ENCODE data around the gene STK39.
"Not testable (repeated sequence)": the region's sequence is repeated elsewhere in the genome, so short reads cannot be mapped to it uniquely, and the experiment has no call there.

STK39 gene

DNA sequence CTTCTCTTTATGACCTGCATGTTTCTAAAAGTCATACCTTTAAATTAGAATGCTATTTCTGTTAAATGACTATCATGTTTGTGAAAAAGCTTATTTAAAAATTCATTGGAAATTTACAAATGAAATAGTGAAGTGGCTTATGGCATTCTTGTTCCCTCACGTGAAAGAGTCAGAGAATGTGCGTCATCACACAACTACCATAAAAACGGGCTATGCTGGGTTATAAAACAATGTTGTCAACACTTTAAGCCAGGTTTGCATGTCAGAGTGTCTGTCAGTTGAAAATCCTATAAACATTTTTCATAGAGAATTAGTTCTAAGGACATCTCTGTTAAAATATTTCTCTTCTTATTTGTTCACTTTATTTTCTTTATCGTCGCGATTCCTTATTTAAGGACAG is 42.5 kb upstream of the STK39 start:
- TF ChIP-seq, protein P1, sequence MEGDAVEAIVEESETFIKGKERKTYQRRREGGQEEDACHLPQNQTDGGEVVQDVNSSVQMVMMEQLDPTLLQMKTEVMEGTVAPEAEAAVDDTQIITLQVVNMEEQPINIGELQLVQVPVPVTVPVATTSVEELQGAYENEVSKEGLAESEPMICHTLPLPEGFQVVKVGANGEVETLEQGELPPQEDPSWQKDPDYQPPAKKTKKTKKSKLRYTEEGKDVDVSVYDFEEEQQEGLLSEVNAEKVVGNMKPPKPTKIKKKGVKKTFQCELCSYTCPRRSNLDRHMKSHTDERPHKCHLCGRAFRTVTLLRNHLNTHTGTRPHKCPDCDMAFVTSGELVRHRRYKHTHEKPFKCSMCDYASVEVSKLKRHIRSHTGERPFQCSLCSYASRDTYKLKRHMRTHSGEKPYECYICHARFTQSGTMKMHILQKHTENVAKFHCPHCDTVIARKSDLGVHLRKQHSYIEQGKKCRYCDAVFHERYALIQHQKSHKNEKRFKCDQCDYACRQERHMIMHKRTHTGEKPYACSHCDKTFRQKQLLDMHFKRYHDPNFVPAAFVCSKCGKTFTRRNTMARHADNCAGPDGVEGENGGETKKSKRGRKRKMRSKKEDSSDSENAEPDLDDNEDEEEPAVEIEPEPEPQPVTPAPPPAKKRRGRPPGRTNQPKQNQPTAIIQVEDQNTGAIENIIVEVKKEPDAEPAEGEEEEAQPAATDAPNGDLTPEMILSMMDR (IDR thresholded peaks at IDR 0.05; ENCODE audit: unreplicated experiment in 3 of 3), result no peak
- Mint-ChIP-seq H3K4me1 (peaks cover 6% of the 10 kb centered on the region), H3K9me3 (no peaks in the 10 kb centered on the region), H3K4me3 (no peak overlapping the region), H3K27me3 (ENCODE audit: low read depth) (peaks cover 4% of the 10 kb centered on the region), H3K36me3 (ENCODE audit: low read depth) (no peaks in the 10 kb centered on the region), H3K27ac (no peak overlapping the region)

DNA sequence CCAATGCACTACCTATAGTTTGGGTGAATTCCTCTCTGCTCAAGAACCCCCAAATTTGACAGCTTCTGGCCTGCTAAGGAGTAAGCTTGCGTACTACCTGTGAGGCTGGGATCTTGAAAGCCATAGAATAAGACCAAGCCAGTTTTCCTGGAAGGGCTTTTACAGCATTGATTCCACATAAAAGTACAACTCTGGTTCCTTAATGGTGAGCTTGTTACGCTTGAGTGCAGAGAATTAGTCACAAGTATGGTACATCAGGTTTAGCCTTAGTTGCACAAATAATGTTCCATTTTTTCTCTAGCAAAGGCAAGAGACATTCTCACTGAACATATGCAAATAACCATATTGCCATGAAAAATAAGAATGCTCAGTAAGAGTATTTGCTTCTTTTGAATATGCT is 39.1 kb upstream of the STK39 start:
- Mint-ChIP-seq H3K4me1 (no peaks in the 10 kb centered on the region), H3K27me3 (ENCODE audit: low read depth) (no peaks in the 10 kb centered on the region), H3K27ac (no peak overlapping the region), H3K4me3 (no peak overlapping the region), H3K36me3 (ENCODE audit: low read depth) (no peaks in the 10 kb centered on the region), H3K9me3 (no peaks in the 10 kb centered on the region)
- TF ChIP-seq, protein P1 (IDR thresholded peaks at IDR 0.05; ENCODE audit: unreplicated experiment in 3 of 3), result no peak

DNA sequence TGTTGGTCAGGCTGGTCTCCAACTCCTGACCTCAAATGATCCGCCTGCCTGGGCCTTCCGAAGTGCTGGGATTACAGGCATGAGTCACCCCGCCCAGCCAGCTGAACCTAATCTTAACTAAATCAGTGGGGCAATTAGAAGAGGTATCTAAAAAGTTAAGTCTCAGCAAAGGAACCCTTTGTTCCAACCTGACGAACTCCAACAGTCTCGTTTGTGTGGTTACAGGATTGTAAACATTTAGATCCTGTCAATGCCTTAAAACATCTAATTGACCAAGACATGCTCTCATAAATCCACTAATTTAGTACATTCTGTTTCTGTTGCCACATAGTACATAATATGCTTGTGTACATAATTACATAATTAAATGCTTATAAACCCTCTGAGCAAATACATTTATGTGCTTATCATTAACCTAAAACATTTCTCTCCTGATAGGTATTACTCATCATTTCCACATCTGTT is 31.1 kb upstream of the STK39 start:
- H3K4me1 Mint-ChIP-seq, result no peaks in the 10 kb centered on the region
- TF ChIP-seq, protein P1 (IDR thresholded peaks at IDR 0.05; ENCODE audit: unreplicated experiment in 3 of 3), result no peak
- H3K9me3 Mint-ChIP-seq, result no peaks in the 10 kb centered on the region
- H3K27ac Mint-ChIP-seq, result no peak overlapping the region
- no peaks in the 10 kb centered on the region for H3K27me3 Mint-ChIP-seq (ENCODE audit: low read depth)
- no peak overlapping the region for H3K4me3 Mint-ChIP-seq
- H3K36me3 Mint-ChIP-seq (ENCODE audit: low read depth), result no peaks in the 10 kb centered on the region

DNA sequence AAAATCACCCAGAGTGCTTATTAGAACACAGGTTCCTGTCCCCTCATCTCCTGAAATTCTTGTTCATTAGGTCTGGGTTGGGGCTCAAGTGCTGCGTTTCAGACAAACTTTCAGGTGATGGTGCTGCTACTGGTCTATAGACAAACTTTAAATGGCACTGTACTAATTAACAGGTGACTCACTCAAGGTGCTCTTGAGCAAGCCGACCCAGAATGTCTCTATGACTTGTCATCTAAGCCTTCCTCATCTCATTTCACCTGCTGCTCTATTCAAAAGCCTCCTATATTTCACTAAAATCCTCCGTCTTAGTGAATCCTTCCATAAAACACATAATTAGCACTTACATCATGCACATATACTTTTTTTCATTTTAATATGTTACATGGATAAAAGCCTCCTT is 29.9 kb upstream of the STK39 start:
- Mint-ChIP-seq H3K27me3 (ENCODE audit: low read depth) (no peaks in the 10 kb centered on the region), H3K9me3 (no peaks in the 10 kb centered on the region)

DNA sequence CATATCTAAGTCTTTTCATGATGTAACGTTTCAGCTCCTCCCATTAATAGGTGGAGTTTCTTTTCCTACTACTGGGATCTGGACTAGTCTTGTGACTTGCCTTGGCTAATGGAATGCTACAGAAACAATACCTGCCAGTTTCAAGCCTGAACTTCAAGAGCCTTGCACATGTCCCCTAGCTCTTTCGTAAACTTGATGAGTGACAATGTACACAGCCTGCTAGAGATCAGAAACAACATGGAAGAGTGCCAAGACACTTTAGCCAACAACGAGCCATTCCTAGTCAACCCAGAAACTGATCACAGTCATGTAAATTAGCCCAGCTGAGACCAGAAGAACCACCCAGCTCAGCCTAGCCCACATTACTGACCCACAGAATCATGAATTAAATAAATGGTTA is 24.8 kb upstream of the STK39 start:
- peaks cover 10% of the 10 kb centered on the region for H3K4me1 Mint-ChIP-seq
- no peak overlapping the region for H3K27ac Mint-ChIP-seq
- TF ChIP-seq, protein P1 (IDR thresholded peaks at IDR 0.05; ENCODE audit: unreplicated experiment in 3 of 3), result no peak
- peaks cover 2% of the 10 kb centered on the region for H3K9me3 Mint-ChIP-seq
- peaks cover 3% of the 10 kb centered on the region for H3K27me3 Mint-ChIP-seq (ENCODE audit: low read depth)
- no peak overlapping the region for H3K4me3 Mint-ChIP-seq
- no peaks in the 10 kb centered on the region for H3K36me3 Mint-ChIP-seq (ENCODE audit: low read depth)

More for the DNA sequence above, 29.9 kb upstream of the STK39 start:
- Mint-ChIP-seq H3K4me3 (no peak overlapping the region), H3K36me3 (ENCODE audit: low read depth) (no peaks in the 10 kb centered on the region), H3K27ac (no peak overlapping the region), H3K4me1 (no peaks in the 10 kb centered on the region)
- TF ChIP-seq, protein P1 (IDR thresholded peaks at IDR 0.05; ENCODE audit: unreplicated experiment in 3 of 3), result no peak

DNA sequence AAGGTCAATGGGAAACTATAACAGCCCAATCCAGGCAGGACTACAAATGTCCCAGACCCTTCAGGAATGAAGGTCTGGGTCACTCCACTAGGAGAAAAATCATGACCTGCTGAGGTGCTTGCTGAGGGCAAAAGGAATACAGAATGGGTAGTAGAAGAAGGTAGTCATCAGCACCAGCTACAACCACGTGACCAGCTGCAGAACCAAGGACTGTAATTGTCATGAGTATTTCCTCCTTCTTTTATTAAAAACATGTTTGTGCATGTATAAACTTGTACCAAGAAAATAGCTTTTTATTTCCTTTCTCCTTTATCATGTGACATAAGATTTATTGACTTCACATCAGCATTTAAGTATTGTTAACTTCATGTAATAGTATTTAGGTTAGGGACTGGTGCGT is 15.5 kb upstream of the STK39 start:
- not testable (repeated sequence) for H3K27ac Mint-ChIP-seq; H3K4me1 Mint-ChIP-seq; H3K36me3 Mint-ChIP-seq (ENCODE audit: low read depth); H3K27me3 Mint-ChIP-seq (ENCODE audit: low read depth); H3K4me3 Mint-ChIP-seq
- H3K9me3 Mint-ChIP-seq, result peaks cover 26% of the 10 kb centered on the region

Data from nephron (organoid).